ENCODE data around the gene ADPRHL1.

Gene ADPRHL1

GRCh38 chr13:113414335-113414734, 39.0 kb downstream of the ADPRHL1 start:
- DNase-seq: no peak

DNA sequence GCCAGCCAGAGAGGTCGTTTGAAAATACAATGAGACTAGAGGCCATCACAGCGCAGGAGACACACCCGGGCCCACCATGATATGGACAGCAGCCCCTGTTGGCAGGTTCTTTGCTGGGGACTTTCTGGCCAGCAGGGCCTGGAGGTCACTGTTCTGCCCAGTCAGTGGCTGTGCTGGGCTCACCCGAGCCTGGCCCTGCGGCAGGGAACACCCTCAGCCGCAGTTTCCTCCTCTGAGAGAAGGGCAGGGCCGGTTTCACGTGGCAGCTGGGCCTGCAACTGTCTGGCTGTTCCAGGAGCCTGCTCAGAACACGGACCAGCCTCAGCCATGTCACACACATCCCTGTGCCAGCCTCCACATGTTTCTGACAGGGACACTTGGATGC, 39.4 kb downstream of the ADPRHL1 start:
- no peak for DNase-seq

DNA sequence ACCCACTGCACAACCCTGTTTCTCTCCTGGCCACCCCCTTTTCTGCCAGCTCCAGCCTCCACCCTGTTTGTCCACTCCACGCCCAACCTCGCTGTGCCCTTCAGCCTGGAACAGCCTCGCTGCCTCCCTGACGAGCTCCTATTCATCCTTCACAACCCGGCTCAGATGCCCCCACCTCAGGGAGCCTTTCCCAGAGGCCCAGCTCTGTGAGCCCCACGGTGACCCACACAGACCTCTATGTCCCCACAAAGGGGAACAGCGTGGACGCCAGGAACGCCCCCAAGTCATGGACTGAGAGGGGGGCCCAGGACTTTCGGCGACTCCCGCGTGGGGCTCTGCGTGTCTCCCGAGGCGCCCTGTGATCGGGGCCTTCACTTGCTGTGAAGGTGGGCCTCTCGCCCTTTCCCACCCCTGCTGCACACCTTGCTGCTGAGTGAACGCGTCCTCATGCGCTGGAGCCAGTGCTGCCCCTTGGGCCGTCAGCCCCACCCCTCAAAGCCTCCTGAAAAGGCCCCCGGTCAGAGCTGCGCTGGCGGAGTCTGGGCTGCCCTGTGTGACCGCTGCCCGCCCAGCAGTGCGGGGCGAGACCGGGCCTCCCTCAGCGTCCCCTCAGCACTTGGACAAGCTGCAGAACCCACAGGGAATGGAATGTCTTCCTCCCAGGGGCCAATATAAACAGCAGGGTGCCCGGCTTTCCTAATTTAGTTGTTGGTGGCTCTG, 40.0 kb downstream of the ADPRHL1 start:
- no peak for DNase-seq

- no peak for DNase-seq
Observed at GRCh38 chr13:113412440-113412839, 40.8 kb downstream of the ADPRHL1 start.

GRCh38 chr13:113411216-113412023, 41.9 kb downstream of the ADPRHL1 start:
- no peak for DNase-seq

DNA sequence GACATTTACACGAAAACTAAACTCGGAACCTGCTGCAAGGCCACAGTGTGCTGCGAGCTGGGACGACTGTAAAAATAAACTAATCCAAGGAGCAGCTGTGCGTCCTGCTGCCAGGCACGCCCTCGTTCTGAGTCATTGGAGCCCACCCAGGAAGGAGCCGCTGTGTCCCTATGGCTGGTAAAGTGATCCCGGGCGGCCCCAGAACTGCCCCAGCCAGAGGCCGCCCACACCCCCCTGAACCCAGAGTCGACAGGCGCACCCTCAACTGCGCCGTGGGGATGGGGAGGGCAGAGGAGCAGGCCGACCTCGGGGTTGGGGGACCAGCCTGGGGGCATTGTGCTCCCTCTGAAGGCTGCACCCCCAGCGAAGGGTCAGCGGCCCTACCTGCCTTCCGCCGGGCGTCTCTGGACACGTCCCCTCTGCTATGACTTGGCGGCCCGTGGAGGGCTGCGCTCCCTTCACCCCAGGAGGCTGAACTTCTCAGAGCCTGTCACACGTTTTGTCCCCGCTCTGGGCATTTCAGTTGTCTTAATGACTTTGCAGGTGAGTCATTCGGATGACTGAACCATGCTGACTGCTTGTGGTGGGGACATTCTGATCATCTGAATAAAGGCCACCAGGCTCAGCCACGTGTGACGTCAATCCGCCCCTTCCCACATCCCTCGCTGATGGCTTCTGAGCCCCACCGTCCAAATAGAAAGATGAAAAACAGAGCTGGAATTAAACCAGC, 42.7 kb downstream of the ADPRHL1 start:
- DNase-seq: peak; percentile 63

DNA sequence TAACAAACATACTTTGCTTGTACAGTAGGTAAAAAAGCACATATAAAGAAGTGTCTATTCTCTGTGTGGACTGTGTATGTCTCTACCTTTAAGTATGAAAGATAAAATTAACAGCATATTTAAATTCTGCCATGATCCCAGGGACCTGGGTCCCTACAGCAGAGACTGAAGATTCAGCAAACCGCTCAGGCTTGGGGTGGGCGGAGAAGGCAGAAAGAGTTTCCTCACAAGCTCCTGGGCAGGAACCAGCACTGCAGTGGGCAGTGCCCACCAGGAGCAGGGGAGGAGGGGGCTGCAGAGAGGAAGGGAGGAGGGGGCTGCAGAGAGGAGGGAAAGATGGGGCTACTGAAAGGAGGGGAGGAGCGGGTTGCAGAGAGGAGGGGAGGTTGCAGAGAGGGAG, 44.7 kb downstream of the ADPRHL1 start:
- no peak for DNase-seq

DNA sequence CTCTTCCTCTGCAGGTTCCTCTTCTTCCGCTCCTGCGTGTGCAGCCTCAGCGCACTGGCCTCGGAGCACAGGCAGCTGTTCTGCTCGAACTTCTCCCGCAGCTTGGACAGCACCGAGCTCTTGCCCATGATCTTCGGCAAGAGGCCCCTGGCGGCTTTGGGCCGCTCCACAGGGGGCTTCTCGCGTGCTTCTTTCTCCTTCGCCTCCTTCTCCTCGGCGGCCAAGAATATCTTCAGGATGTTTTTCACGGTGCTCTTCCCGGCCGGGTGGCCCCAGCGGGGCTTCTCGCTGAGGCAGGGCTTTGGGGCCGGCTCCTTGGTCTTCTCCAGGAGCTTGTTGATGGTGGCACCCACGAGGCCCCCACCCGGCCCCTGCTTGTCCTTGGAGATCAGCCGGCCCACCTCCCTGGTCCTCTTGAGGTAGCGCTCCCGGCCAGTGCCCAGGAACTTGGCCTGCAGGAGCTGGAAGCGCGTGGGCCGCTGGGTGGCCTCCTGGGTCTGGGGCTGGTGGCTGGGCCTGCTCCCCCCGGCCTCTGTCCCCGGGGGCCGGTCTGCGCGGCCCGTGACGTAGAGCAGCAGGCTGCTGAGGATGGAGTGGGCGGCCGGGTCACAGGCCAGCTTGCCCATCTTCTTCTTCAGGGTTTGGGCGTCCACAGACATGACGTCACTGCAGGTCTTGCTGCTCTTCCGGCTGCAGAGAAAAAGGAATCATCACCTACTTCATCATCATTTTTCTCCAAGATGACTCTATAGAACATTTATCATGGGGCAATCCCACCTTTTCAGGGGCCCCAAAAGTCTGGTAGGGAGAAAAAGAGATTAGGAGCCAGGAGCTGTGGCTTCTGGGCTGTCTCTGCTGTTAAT, 45.5 kb downstream of the ADPRHL1 start:
- no peak for DNase-seq

GRCh38 chr13:113407103-113407530, 46.2 kb downstream of the ADPRHL1 start:
- no peak for DNase-seq

- no peak for DNase-seq
Observed at GRCh38 chr13:113406321-113407102, 46.8 kb downstream of the ADPRHL1 start.

DNA sequence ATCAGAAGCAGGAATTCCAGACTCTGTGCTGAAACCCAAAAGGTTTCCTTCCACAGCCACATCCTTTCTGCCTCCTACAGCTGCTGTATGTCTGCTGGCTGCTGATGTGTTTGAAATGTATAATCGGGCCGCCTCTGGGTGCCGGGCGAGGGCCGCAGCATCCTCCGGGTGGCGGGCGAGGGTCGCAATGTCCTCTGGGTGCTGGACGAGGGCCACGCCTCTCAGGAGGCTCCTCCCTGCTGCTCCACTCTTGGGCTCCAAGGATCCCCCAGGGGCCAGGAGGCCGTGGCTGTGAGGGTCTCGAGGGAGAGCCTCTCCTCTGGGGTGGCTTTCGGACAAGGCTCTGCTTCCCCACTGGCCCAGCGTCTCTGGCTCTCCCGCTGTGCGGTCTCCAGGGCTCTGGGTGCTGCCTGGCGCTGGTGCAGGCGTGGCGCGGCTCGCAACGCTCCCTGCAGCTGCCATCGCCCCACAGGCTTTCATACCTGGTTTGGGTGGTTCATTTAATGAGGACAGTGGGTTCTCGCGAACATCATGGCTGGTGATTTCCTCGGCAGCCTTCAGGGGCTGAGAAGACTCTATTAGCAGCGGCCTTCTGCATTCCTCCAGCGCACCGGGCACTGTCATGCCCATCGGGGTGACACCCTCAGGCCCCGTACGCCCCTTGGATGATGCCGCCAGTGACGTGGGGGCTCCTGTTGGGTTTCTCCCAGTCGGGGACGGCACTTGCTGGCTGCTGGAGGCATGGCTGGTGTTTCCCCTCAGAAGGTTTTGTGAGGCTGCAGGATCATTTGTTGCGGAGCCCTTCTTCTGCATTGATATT, 47.6 kb downstream of the ADPRHL1 start:
- DNase-seq: peak; percentile 74

- peak; percentile 67 for DNase-seq
Observed at GRCh38 chr13:113404723-113405471, 48.4 kb downstream of the ADPRHL1 start.

GRCh38 chr13:113404366-113404722, 48.9 kb downstream of the ADPRHL1 start:
- no peak for DNase-seq

DNA sequence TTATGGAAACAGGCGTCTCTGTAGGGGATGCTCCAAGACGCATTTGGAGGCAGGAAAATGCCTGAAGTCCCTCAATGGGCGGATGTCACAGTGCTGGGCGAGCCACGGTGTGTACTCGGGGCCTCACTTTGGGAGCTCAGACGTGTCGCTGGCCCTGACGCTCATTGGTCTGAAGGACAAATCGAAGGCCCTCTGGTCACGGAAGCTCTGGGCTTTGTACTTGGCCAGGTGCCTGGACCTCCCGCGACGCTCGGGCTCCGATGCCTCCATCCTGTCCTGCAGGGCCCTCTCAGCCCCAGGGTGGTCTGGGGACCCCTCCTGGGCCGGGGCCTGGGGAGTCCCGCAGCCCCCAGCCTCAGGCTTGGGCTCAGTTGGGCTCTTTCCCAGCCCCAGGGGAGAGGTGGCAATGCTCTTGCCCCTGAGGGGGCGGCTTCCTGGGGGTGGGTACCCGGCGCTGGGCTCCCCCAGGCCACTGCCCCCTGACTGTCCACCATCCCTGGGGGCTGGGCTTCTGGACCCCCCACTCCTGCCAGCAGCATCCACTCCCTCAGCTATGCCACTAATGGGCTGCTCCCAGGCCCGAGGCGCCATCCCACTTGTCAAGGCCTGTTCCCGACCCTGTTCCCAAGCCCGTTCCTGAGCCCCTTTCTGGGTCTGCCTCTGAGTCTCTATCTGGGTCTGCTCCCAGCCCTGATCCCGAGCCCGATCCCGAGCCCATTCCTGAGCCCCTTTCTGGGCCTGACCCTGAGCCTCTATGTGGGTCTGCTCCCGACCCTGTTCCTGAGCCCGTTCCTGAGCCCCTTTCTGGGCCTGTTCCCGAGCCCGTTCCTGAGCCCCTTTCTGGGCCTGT, 49.8 kb downstream of the ADPRHL1 start:
- DNase-seq: no peak

DNA sequence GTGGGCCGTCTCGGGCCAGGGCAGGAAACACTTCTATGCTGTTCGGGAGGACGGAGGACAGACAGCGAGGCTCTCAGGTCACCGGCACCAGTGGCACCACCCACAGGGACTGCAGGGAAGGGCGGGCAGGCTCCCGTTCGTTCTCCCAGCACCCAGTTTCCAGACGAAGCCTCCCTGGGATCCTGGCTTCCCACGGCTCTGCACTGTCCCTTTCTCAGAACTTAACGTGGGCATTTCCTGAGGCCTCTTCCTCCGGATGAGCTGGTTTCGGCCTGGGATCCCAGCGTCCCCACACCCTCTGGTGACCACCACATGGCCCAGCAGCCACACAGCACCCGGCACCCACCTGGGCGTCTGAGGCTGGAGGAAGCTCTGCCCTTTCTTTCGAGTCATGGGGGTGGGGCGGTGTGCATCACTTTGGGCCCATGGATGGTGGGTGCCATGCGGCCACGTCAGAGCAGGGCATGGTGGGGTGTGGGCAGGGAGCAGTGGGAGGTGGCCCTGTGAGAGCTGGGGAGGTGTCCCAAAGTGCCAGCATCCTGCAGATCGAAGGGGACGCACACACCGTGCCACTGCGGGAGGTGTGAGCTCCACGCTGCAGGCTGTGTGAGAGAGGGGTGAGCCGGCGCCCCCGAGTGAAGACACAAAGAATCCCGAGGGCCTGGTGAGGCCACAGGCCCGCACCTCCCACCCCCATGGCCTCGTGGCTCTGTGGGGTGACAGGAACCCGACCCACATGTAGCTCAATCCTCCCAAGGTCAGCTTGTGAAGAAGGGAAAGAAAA, 50.6 kb downstream of the ADPRHL1 start:
- DNase-seq: no peak

- DNase-seq: no peak
Observed at GRCh38 chr13:113401452-113402415, 51.6 kb downstream of the ADPRHL1 start.

Data from NCI-H82 (cell line).